GM12878 (cell line): ENCODE results near the gene KRT72. TPM values are rescaled to one million over a fixed set of nuclear protein-coding genes. Genes with fewer than 3 reads are reported as not detected.

Experiments
- ATAC-seq: fragments of 200-7000 bp; cut with Tn5 transposase; 3 replicates; pipeline ENCODE4 v1.9.1; 2020; ENCODE audit warnings: mild to moderate bottlenecking, moderate library complexity
- BruUV-seq: library from RNA; stranded (reverse); fragments of 400-500 nt; replicated peaks from 2 replicates; lab custom pipeline; 2021; lab: Mats Ljungman, UMichigan
- CTCF ChIA-PET: fragments of 300-600 bp; sonication (Branson Sonifier 250); formaldehyde crosslinking; extraction: SDS; loops from one replicate; lab custom pipeline; 2021; ENCODE audit warnings: inconsistent platforms; lab: Yijun Ruan, JAX
- POLR2A ChIA-PET: fragments of 350-600 bp; formaldehyde crosslinking; extraction: SDS; loops from one replicate; lab custom pipeline; 2021; ENCODE audit warnings: inconsistent platforms; lab: Charles Lee
- RAD21 ChIA-PET: fragments of 300-600 bp; sonication (Branson Sonifier 250); formaldehyde crosslinking; loops from one replicate; lab custom pipeline; 2023; ENCODE audit warnings: antibody characterized with exemption; ENCODE audit not compliant: unreplicated experiment; lab: Charles Lee
- SMC1A ChIA-PET: fragments of 300-600 bp; sonication (Branson Sonifier 250); formaldehyde crosslinking; loops from one replicate; lab custom pipeline; 2023; ENCODE audit not compliant: unreplicated experiment, uncharacterized antibody; lab: Charles Lee
- DNase-seq: peaks from one replicate; pipeline ENCODE4 v3.0.0-alpha.2; 2011; ENCODE audit warnings: low read depth, low spot score
- FAIRE-seq: peaks from 3 replicates; lab custom pipeline; 2011; peaks lifted over from hg19 to GRCh38; lab: Jason Lieb, UNC
- H2AFZ ChIP-seq: 2 replicates; pipeline ENCODE4 v1.6.0; 2011; ENCODE audit warnings: low read depth, low read length, control low read depth; ENCODE audit not compliant: control insufficient read depth
- H3K27ac ChIP-seq: 2 replicates; pipeline ENCODE4 v1.5.1; 2011; ENCODE audit warnings: control low read depth; ENCODE audit not compliant: control insufficient read depth, insufficient read depth
- H3K27me3 ChIP-seq, 2 experiments: replicated peaks in 1 of 2; 2 replicates each; pipeline versions ENCODE4 v1.6.0 to v1.6.1; 2011; ENCODE audit warnings: low read length in 1 of 2; ENCODE audit not compliant: control insufficient read depth in 2 of 2, insufficient read depth in 2 of 2
- H3K36me3 ChIP-seq, 2 experiments: 2 replicates each; pipeline ENCODE4 v1.5.1; 2011; ENCODE audit warnings: low read length in 1 of 2; ENCODE audit not compliant: control insufficient read depth in 2 of 2, insufficient read depth in 2 of 2
- H3K4me1 ChIP-seq: 2 replicates; pipeline ENCODE4 v1.6.1; 2011; ENCODE audit warnings: mild to moderate bottlenecking, low read length, moderate library complexity, mixed read lengths; ENCODE audit not compliant: control insufficient read depth, insufficient read depth
- H3K4me2 ChIP-seq: 2 replicates; pipeline ENCODE4 v1.6.0; 2011; ENCODE audit warnings: control low read depth; ENCODE audit not compliant: control insufficient read depth, insufficient read depth
- H3K4me3 ChIP-seq: fragments of 200-600 bp; sonication (generic); 2 replicates; pipeline ENCODE4 v1.5.1; 2016
- H3K79me2 ChIP-seq: 2 replicates; pipeline ENCODE4 v1.6.0; 2011; ENCODE audit warnings: low read length; ENCODE audit not compliant: control insufficient read depth, insufficient read depth
- H3K9ac ChIP-seq: 2 replicates; pipeline ENCODE4 v1.8.0; 2011; ENCODE audit warnings: low read length, control low read depth, mixed read lengths; ENCODE audit not compliant: control insufficient read depth, insufficient read depth
- H3K9me3 ChIP-seq: replicated peaks from 3 replicates; pipeline ENCODE4 v1.5.1; 2011; ENCODE audit warnings: mild to moderate bottlenecking, low read length; ENCODE audit not compliant: control insufficient read depth, insufficient read depth
- H4K20me1 ChIP-seq: 2 replicates; pipeline ENCODE4 v1.6.0; 2011; ENCODE audit not compliant: control insufficient read depth, insufficient read depth
- BCL11A ChIP-seq: IDR thresholded peaks from 2 replicates; pipeline ENCODE4 v1.6.1; 2011; ENCODE audit warnings: low read depth, low read length
- CBFB ChIP-seq: IDR thresholded peaks from 2 replicates; pipeline ENCODE4 v1.6.1; 2016; ENCODE audit warnings: antibody characterized with exemption, low read depth
- ETV6 ChIP-seq, 2 experiments: fragments of 450-650 bp in 1 of 2; IDR thresholded peaks in 1 of 2; conservative IDR thresholded peaks in 1 of 2; 2 replicates each; pipeline ENCODE4 v1.6.1; 2014; ENCODE audit warnings: antibody characterized with exemption in 1 of 2, borderline replicate concordance in 1 of 2, low read depth in 1 of 2, mild to moderate bottlenecking in 1 of 2, moderate library complexity in 1 of 2
- HDGF ChIP-seq: fragments of 450-650 bp; IDR thresholded peaks from 2 replicates; pipeline ENCODE4 v1.6.1; 2016; ENCODE audit warnings: antibody characterized with exemption
- JUNB ChIP-seq: IDR thresholded peaks from 2 replicates; pipeline ENCODE4 v1.6.1; 2016; ENCODE audit warnings: antibody characterized with exemption, mild to moderate bottlenecking
- MTA3 ChIP-seq: IDR thresholded peaks from 2 replicates; pipeline ENCODE4 v1.6.1; 2012; ENCODE audit warnings: low read length, inconsistent platforms, borderline replicate concordance
- MYB ChIP-seq: fragments of 150-350 bp; IDR thresholded peaks from 2 replicates; pipeline ENCODE4 v1.6.1; 2014; ENCODE audit warnings: mild to moderate bottlenecking, low read depth, low read length, borderline replicate concordance
- POLR2AphosphoS2 ChIP-seq: IDR thresholded peaks from 2 replicates; pipeline ENCODE4 v1.6.1; 2011; ENCODE audit warnings: low read depth, mild to moderate bottlenecking, low read length, improper control_type of control experiment, moderate library complexity
- POU2F2 ChIP-seq: IDR thresholded peaks from 3 replicates; pipeline ENCODE4 v1.6.1; 2011; ENCODE audit warnings: low read depth, mild to moderate bottlenecking, low read length, borderline replicate concordance
- RAD51 ChIP-seq: fragments of 450-650 bp; IDR thresholded peaks from 2 replicates; pipeline ENCODE4 v1.6.1; 2016; ENCODE audit warnings: moderate library complexity, mild to moderate bottlenecking, inconsistent platforms
- SIN3A ChIP-seq: IDR thresholded peaks from 2 replicates; pipeline ENCODE4 v1.6.1; 2012; ENCODE audit warnings: low read depth, low read length, improper control_type of control experiment
- USF2 ChIP-seq: IDR thresholded peaks from 2 replicates; pipeline ENCODE4 v1.6.1; 2011; ENCODE audit warnings: low read depth, low read length, improper control_type of control experiment, borderline replicate concordance
- WRNIP1 ChIP-seq: IDR thresholded peaks from 2 replicates; pipeline ENCODE4 v1.6.1; 2011; ENCODE audit warnings: low read depth, low read length, improper control_type of control experiment, borderline replicate concordance
- YY1 ChIP-seq: IDR thresholded peaks from 2 replicates; pipeline ENCODE4 v1.6.1; 2011; ENCODE audit warnings: low read depth, mild to moderate bottlenecking, low read length
- ZNF592 ChIP-seq: fragments of 450-650 bp; IDR thresholded peaks from 2 replicates; pipeline ENCODE4 v1.6.1; 2017; ENCODE audit warnings: mild to moderate bottlenecking, moderate library complexity
- WGBS: methylation state at CpG from one replicate; pipeline ENCODE4 v1.1.6; 2016; ENCODE audit warnings: low lambda C conversion rate; ENCODE audit not compliant: insufficient replicate concordance, insufficient coverage; ENCODE audit errors: missing lambda C conversion rate; 5-methylcytosine and 5-hydroxymethylcytosine counted together
- in situ Hi-C: fragments of 300-500 bp; cut with MboI; formaldehyde crosslinking; loops from 9 replicates; pipeline ENCODE4 v1.14.3; 2018; ENCODE audit warnings: mixed read lengths
- intact Hi-C: fragments of 100-400 bp; cut with micrococcal nuclease; formaldehyde crosslinking; loops from one replicate; pipeline ENCODE4 v1.14.2; 2022; ENCODE audit not compliant: unreplicated experiment
- polyA plus RNA-seq, 11 experiments: library from polyadenylated mRNA; depleted of rRNA in 4 of 11; unstranded in 6 of 11; stranded (reverse) in 5 of 11; fragments of >200 nt; fragmentation: Nextera tagmentation in 4 of 11; fragmentation: Illumina TruSeq in 1 of 11; extraction: Ambion mirVana in 4 of 11; extraction: Trizol in 1 of 11; gene quantifications; 1 replicate in 1 of 11; 2 replicates in 10 of 11; pipeline versions ENCODE4 v1.2.1 to v1.2.3, GENCODE V29; 2011 to 2016; ENCODE audit warnings: inconsistent platforms in 2 of 11, missing spikeins in 2 of 11, low read depth in 1 of 11
- total RNA-seq, 4 experiments: library from RNA; depleted of rRNA in 3 of 4; stranded (reverse); fragments of >200 nt in 3 of 4; fragmentation: Illumina TruSeq in 1 of 4; extraction: Trizol in 1 of 4; gene quantifications; 2 replicates each; pipeline versions ENCODE4 v1.2.1 to v1.2.3, GENCODE V29; 2013 to 2021

KRT72 gene
- total and polyA plus RNA-seq, 10 of the 15 experiments (the other 5 are each of a cell fraction or from before 2014, with no cell fraction given), result not detected

- no peak overlapping the region for H3K9ac ChIP-seq
- no peak overlapping the region for H3K27ac ChIP-seq
- CTCF ChIA-PET, result no interaction called here
- FAIRE-seq (no peak), DNase-seq (no peak), ATAC-seq (no peak)
- peaks cover 0 to 3% of the 10 kb centered on the region in 2 experiments; a peak in 3 of 4 replicates for H3K27me3 ChIP-seq
- BruUV-seq, result no TSS peak
- in situ Hi-C loops (no loop called here), intact Hi-C loops (no loop called here)
- POLR2A ChIA-PET, result no interaction called here
- no peak for TF ChIP-seq MYB
- no peak for TF ChIP-seq JUNB
- no peak for TF ChIP-seq YY1
- no peak for TF ChIP-seq SIN3A
- no peak for TF ChIP-seq WRNIP1
- no peak for TF ChIP-seq ZNF592
- no peak for TF ChIP-seq CBFB
- TF ChIP-seq POLR2AphosphoS2, result no peak
- no peak for TF ChIP-seq USF2
- TF ChIP-seq POU2F2, result no peak
- TF ChIP-seq ETV6 (conservative IDR thresholded peaks at IDR 0.05 in 1 of 2, IDR thresholded peaks at IDR 0.05 in 1 of 2; ENCODE audit: borderline replicate concordance in 1 of 2, low read depth in 1 of 2), result no peak
- no peak for TF ChIP-seq BCL11A
- TF ChIP-seq RAD51, result no peak
- no peak for TF ChIP-seq HDGF
- no peak for TF ChIP-seq MTA3
- H2AFZ ChIP-seq, result no peak overlapping the region
- no peaks in the 10 kb centered on the region for H3K79me2 ChIP-seq
- SMC1A ChIA-PET, result no interaction called here
- H4K20me1 ChIP-seq, result no peaks in the 10 kb centered on the region
- H3K9me3 ChIP-seq, result no peaks in the 10 kb centered on the region
- WGBS, result 19% methylated on average over 10 of the region's 10 CpGs
- no peak overlapping the region for H3K4me3 ChIP-seq
- RAD21 ChIA-PET, result no interaction called here
- H3K4me1 ChIP-seq, result no peaks in the 10 kb centered on the region
- H3K36me3 ChIP-seq, result no peaks in the 10 kb centered on the region
- no peak overlapping the region for H3K4me2 ChIP-seq
Observed at GRCh38 chr12:52614381-52615207, 13.3 kb upstream of the KRT72 start.
